ENCODE measurements around the gene PRKCD. TPM values are rescaled to one million over a fixed set of nuclear protein-coding genes. Genes with fewer than 3 reads are reported as not detected.

Gene PRKCD
- total RNA-seq, 2 donors from 2014 or later = 15.5 to 16.9 TPM

DNA sequence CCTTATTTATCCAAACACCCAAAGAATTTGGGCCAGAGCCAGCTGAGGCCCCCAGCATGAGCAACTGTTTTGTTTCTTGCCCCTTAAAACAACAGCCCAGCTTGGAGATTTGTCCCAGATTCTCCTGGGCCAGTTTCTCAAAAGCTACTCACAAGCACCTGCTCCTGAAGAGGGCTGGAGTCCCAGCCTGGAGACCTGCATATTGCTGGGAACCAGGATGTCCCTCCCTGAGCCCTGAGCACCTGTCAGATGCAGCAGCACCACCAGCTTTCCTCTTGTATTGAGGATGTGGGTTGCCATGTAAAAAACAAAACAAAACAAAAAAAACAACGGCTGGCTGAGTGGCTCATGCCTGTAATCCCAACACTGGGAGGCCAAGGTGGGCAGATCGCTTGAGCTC lies 23.8 kb upstream of the PRKCD start:
- no peaks in the 10 kb centered on the region for H3K36me3 ChIP-seq (replicated peaks in 1 of 2; ENCODE audit: insufficient read depth in 1 of 2, low read depth in 2 of 2)
- intact Hi-C loops (cut with DNase I) = no loop called here
- H3K27me3 ChIP-seq = no peaks in the 10 kb centered on the region
- TF ChIP-seq, protein P1, sequence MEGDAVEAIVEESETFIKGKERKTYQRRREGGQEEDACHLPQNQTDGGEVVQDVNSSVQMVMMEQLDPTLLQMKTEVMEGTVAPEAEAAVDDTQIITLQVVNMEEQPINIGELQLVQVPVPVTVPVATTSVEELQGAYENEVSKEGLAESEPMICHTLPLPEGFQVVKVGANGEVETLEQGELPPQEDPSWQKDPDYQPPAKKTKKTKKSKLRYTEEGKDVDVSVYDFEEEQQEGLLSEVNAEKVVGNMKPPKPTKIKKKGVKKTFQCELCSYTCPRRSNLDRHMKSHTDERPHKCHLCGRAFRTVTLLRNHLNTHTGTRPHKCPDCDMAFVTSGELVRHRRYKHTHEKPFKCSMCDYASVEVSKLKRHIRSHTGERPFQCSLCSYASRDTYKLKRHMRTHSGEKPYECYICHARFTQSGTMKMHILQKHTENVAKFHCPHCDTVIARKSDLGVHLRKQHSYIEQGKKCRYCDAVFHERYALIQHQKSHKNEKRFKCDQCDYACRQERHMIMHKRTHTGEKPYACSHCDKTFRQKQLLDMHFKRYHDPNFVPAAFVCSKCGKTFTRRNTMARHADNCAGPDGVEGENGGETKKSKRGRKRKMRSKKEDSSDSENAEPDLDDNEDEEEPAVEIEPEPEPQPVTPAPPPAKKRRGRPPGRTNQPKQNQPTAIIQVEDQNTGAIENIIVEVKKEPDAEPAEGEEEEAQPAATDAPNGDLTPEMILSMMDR (IDR thresholded peaks at IDR 0.05) = no peak
- TF ChIP-seq POLR2A (IDR thresholded peaks at IDR 0.05) = no peak
- H3K9me3 ChIP-seq = no peaks in the 10 kb centered on the region
- WGBS, 2 donors = 61 to 69% methylated on average over 2 of the region's 2 CpGs
- H3K4me3 ChIP-seq = no peak overlapping the region
- H3K4me1 ChIP-seq = peaks cover 14% of the 10 kb centered on the region
- no peak for DNase-seq
- H3K27ac ChIP-seq = no peak overlapping the region
- ATAC-seq = no peak

DNA sequence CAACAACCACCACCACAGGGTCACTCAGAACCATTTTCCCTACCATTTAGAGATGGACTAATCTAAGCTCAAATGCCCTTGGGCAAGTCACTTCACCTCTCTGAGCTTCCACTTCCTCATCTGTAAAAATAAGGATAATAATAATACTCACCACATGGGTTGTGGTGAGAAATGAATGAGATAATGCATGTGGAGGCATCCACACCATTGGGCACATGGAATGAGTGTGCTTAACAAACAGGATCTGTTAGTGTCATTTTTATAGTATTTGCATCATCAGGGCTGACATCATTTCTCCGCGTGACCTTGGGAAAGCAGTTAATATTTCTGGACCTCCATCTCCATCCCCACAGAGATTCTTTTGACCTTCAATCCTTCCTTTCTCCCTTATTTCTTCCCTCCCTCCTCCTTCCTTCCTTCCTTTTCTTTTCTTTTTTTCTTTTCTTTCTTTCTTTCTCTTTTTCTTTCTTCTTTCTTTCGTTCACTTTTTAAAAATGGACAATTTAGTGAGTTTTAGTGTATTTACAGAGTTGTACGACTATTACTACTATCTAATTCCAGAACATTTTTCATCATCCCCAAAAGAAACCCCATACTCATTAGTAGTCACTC lies 23.1 kb upstream of the PRKCD start:
- no peak overlapping the region for H3K4me3 ChIP-seq
- no peak for TF ChIP-seq POLR2A (IDR thresholded peaks at IDR 0.05)
- TF ChIP-seq, protein P1 (IDR thresholded peaks at IDR 0.05) = no peak
- intact Hi-C loops (cut with DNase I) = no loop called here
- ATAC-seq = no peak
- no peak overlapping the region for H3K27ac ChIP-seq
- no peaks in the 10 kb centered on the region for H3K27me3 ChIP-seq
- no peaks in the 10 kb centered on the region for H3K36me3 ChIP-seq (replicated peaks in 1 of 2; ENCODE audit: insufficient read depth in 1 of 2, low read depth in 2 of 2)
- no peaks in the 10 kb centered on the region for H3K9me3 ChIP-seq
- H3K4me1 ChIP-seq = peaks cover 14% of the 10 kb centered on the region
- DNase-seq = no peak
- WGBS, 2 donors = 82 to 90% methylated on average over 4 of the region's 4 CpGs

DNA sequence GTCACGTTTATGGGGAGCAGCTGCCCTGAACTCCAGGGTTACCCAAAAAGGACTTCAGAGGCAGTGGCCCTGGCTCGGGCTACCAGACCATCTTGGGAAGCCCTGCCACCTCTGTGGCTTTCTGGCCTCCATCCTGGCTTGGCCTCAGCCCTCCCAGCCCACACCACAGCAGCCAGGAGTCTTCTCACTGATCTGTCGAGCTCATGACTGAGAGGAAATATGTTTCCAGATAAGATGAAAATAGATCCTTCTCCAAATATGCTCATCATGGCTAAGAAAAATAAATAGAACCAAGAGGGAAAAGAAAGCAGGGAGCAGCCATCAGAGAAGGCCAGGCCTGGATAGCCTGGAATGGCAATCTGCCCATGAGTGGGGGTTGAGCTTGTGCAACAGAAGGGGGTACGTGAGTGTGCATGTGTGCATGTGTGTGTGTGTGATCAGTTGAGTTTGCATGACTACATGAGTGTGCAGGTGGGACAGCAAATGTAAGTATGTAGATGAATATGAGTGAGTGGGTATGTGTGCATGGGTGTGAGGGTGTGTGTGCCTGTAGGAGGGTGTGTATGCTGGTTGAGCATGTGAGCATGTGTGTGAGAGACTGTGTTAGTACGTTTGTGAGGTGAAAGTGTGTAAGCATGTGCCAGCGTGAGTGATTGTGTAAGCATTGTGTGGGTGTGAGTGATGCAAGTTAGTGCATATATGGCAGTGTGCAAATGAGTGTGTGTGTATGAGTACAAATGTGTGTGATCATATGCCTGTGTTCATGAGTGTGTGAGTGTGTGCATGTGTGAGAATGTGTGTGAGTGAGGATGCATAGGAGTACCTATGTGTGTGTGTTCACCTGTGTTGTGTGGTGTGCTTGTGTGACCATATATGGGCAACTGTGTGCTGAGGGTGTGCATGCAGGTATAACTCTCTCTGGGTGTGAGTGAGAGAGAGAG lies 20.8 kb upstream of the PRKCD start:
- H3K27ac ChIP-seq = no peak overlapping the region
- intact Hi-C loops (cut with DNase I) = no loop called here
- TF ChIP-seq POLR2A (IDR thresholded peaks at IDR 0.05) = no peak
- TF ChIP-seq, protein P1 (IDR thresholded peaks at IDR 0.05) = no peak
- no peaks in the 10 kb centered on the region for H3K27me3 ChIP-seq
- H3K4me1 ChIP-seq = peaks cover 17% of the 10 kb centered on the region
- no peak for DNase-seq
- 60 to 68% methylated on average over 6 of the region's 6 CpGs for WGBS, 2 donors
- no peak for ATAC-seq
- H3K9me3 ChIP-seq = no peaks in the 10 kb centered on the region
- H3K36me3 ChIP-seq (replicated peaks in 1 of 2; ENCODE audit: insufficient read depth in 1 of 2, low read depth in 2 of 2) = no peaks in the 10 kb centered on the region
- H3K4me3 ChIP-seq = no peak overlapping the region

DNA sequence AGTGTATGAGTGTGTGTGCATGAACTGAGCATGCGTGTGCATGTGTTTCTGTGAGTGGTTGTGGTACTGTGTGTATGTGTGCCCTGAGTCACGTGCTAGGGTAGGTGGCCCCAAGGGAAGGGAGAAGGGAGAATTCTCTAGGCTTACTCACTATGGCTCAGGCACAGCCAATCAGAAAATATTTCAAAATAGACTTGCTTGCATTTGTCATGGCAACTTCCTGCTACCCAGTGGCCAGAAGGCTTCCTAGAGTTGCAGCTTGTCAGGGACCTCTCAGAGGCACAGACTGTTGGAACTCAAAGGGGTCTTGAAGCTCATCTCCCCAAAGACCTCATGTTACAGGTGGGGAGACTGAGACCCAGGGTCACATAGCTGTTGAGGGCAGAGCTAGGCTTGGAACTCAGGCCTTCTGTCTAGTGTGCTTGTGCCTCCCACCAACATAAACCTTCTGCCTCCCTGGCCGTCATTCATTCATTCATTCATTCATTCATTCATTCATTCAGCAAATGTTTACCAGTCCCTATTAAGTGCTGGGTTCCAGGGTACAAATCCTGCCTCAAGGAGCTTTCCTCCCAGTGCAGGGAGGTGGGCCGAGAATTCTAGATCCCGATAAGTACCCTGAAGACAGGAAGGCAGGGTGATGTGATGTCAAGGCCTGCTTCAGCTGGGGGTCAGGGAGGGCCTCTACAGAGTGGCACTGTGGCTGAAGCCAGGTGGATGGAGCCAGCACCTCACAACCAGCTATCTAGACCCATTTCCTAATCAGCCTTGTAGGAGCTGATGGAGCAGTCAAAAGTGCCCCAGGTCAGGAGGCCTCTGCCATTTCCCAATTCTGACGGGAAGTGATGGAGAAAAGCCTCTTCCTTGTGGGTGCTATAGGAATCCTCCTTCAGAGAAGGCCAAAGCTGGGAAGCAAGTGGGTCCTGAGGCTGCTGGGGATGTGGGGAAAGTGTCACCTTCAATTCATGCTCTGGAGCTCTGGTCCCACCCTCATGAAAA lies 19.9 kb upstream of the PRKCD start:
- no peak overlapping the region for H3K27ac ChIP-seq
- TF ChIP-seq, protein P1 (IDR thresholded peaks at IDR 0.05) = no peak
- TF ChIP-seq POLR2A (IDR thresholded peaks at IDR 0.05) = no peak
- H3K4me3 ChIP-seq = no peak overlapping the region
- no peaks in the 10 kb centered on the region for H3K36me3 ChIP-seq (replicated peaks in 1 of 2; ENCODE audit: insufficient read depth in 1 of 2, low read depth in 2 of 2)
- intact Hi-C loops (cut with DNase I) = no loop called here
- WGBS, 2 donors = 65 to 68% methylated on average over 6 of the region's 6 CpGs
- ATAC-seq (no peak), DNase-seq (peak in 1 of 4 donors; percentile 3)
- H3K4me1 ChIP-seq = peaks cover 27% of the 10 kb centered on the region
- no peaks in the 10 kb centered on the region for H3K27me3 ChIP-seq
- no peaks in the 10 kb centered on the region for H3K9me3 ChIP-seq

All from body of pancreas (tissue), 4 donors.